Stimulated activated naive B cell treated with anti-CD40 and anti-IgM and Interleukin-4, amounts not matched to agents 10 μg/mL and 1 μg/mL and 100 μg/mL, for 72 hours (primary cell): ENCODE results near the gene BARX1.

Experiments
- ATAC-seq, 2 donors: fragments of 150-1000 bp; cut with Tn5 transposase; replicated peaks; 2 replicates each; pipeline ENCODE4 v1.10.0; 2021; ENCODE audit warnings: moderate library complexity in 1 of 2
- DNase-seq: peaks from one replicate; pipeline ENCODE4 v3.0.0; 2021
- H3K27ac Mint-ChIP-seq: one replicate; pipeline ENCODE4 v1.8.0; 2022; ENCODE audit warnings: mild to moderate bottlenecking, mixed read lengths
- H3K27me3 Mint-ChIP-seq, 2 donors: one replicate each; pipeline ENCODE4 v1.8.0; 2022; ENCODE audit warnings: mixed read lengths in 2 of 2
- H3K36me3 Mint-ChIP-seq, 2 donors: one replicate each; pipeline ENCODE4 v1.8.0; 2022; ENCODE audit warnings: mixed read lengths in 2 of 2, mild to moderate bottlenecking in 1 of 2
- H3K4me1 Mint-ChIP-seq, 2 donors: one replicate each; pipeline ENCODE4 v1.8.0; 2022; ENCODE audit warnings: mixed read lengths in 2 of 2, mild to moderate bottlenecking in 1 of 2
- H3K4me3 Mint-ChIP-seq, 2 donors: one replicate each; pipeline ENCODE4 v1.8.0; 2022; ENCODE audit warnings: mild to moderate bottlenecking in 2 of 2, mixed read lengths in 2 of 2, moderate library complexity in 1 of 2
- H3K9me3 Mint-ChIP-seq, 2 donors: one replicate each; pipeline ENCODE4 v1.8.0; 2022; ENCODE audit warnings: mixed read lengths in 2 of 2, mild to moderate bottlenecking in 1 of 2

The BARX1 gene

GRCh38 chr9:93960971-93961841 lies 6.1 kb upstream of the BARX1 start:
- peak overlapping the region; percentile 3 for H3K27ac Mint-ChIP-seq
- H3K4me1 Mint-ChIP-seq = peaks cover 27 to 49% of the 10 kb centered on the region in 2 donors
- ATAC-seq (no peak), DNase-seq (no peak)
- H3K36me3 Mint-ChIP-seq = peaks cover 1 to 4% of the 10 kb centered on the region in 2 donors
- peaks cover 70 to 92% of the 10 kb centered on the region in 2 donors for H3K27me3 Mint-ChIP-seq
- H3K9me3 Mint-ChIP-seq = no peaks in the 10 kb centered on the region
- H3K4me3 Mint-ChIP-seq = peak overlapping the region; percentile 44 to 67

GRCh38 chr9:93960221-93960970 lies 5.2 kb upstream of the BARX1 start:
- H3K4me3 Mint-ChIP-seq = peak overlapping the region; percentile 44 to 67
- H3K9me3 Mint-ChIP-seq = no peaks in the 10 kb centered on the region
- peaks cover 34 to 57% of the 10 kb centered on the region in 2 donors for H3K4me1 Mint-ChIP-seq
- H3K27ac Mint-ChIP-seq = no peak overlapping the region
- H3K36me3 Mint-ChIP-seq = peaks cover 1 to 4% of the 10 kb centered on the region in 2 donors
- peaks cover 73 to 93% of the 10 kb centered on the region in 2 donors for H3K27me3 Mint-ChIP-seq
- no peak for ATAC-seq
- no peak for DNase-seq

GRCh38 chr9:93959739-93960154 lies 4.6 kb upstream of the BARX1 start:
- Mint-ChIP-seq H3K27ac (peak overlapping the region; percentile 42), H3K4me1 (peaks cover 35 to 59% of the 10 kb centered on the region in 2 donors), H3K36me3 (peaks cover 1 to 4% of the 10 kb centered on the region in 2 donors), H3K27me3 (peaks cover 71 to 89% of the 10 kb centered on the region in 2 donors), H3K4me3 (peak overlapping the region; percentile 82 to 84), H3K9me3 (no peaks in the 10 kb centered on the region)
- no peak for DNase-seq
- ATAC-seq = peak in 1 of 2 donors; percentile 19

GRCh38 chr9:93958819-93959682 lies 3.9 kb upstream of the BARX1 start:
- ATAC-seq (peak; percentile 74 to 76), DNase-seq (peak; percentile 44)
- Mint-ChIP-seq H3K27ac (peak overlapping the region; percentile 4), H3K36me3 (peaks cover 1 to 4% of the 10 kb centered on the region in 2 donors), H3K4me3 (peak overlapping the region; percentile 82 to 84), H3K9me3 (no peaks in the 10 kb centered on the region), H3K27me3 (peaks cover 67 to 88% of the 10 kb centered on the region in 2 donors), H3K4me1 (peaks cover 36 to 61% of the 10 kb centered on the region in 2 donors)

DNA sequence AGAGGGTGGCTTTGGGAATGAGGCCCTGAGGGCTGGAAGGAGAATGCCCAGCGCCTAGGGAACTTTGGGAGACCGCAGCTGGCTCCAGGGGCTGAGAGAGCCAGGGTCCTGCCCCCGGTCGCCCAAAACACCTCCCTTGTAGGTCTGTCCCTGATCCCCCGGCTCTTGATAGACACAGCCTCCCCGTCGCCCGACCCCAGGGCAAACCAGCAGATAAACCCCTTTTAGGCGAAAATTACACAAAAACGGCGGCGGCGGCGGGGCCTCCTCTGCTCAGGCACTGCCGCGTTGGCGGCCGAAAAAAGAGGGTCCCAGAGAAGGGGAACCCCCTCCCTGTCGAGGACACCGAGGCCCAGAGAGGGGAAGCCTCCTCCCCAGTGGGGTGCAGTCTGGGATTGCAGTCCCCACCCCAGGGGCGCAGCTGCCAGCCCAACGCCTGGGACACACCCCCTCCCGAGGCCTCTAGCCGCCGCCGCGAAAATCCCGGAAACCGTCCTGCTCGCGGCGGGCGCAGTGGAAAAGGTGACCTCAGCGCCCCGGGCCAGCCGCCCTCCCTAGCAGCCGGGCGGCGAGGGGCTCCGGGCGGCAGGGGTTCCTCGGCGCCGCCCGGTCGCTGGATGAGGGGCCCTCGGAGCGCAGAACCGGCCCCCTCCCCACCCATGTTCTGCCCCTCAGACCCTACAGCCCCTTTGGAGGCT lies 3.1 kb upstream of the BARX1 start:
- H3K4me3 Mint-ChIP-seq = peak overlapping the region; percentile 82 to 84
- no peak overlapping the region for H3K27ac Mint-ChIP-seq
- peaks cover 75 to 89% of the 10 kb centered on the region in 2 donors for H3K27me3 Mint-ChIP-seq
- H3K36me3 Mint-ChIP-seq = peaks cover 6 to 11% of the 10 kb centered on the region in 2 donors
- H3K9me3 Mint-ChIP-seq = no peaks in the 10 kb centered on the region
- no peak for DNase-seq
- peaks cover 44 to 68% of the 10 kb centered on the region in 2 donors for H3K4me1 Mint-ChIP-seq
- no peak for ATAC-seq

GRCh38 chr9:93955981-93956784 lies 1.0 kb upstream of the BARX1 start:
- Mint-ChIP-seq H3K4me1 (peaks cover 53 to 79% of the 10 kb centered on the region in 2 donors), H3K9me3 (no peaks in the 10 kb centered on the region), H3K27ac (no peak overlapping the region), H3K36me3 (peaks cover 6 to 11% of the 10 kb centered on the region in 2 donors), H3K27me3 (peaks cover 79 to 93% of the 10 kb centered on the region in 2 donors), H3K4me3 (peak overlapping the region; percentile 79 to 82)
- no peak for ATAC-seq
- DNase-seq = no peak

GRCh38 chr9:93954434-93955061 lies 607 bp downstream of the BARX1 start:
- Mint-ChIP-seq H3K9me3 (peaks cover 0 to 3% of the 10 kb centered on the region in 2 donors), H3K4me3 (peak overlapping the region in 1 of 2 donors; percentile 64), H3K4me1 (peaks cover 55 to 78% of the 10 kb centered on the region in 2 donors), H3K36me3 (peaks cover 4 to 9% of the 10 kb centered on the region in 2 donors), H3K27ac (peak overlapping the region; percentile 71), H3K27me3 (peaks cover 81 to 93% of the 10 kb centered on the region in 2 donors)
- no peak for DNase-seq
- no peak for ATAC-seq

- Mint-ChIP-seq H3K27ac (peak overlapping the region; percentile 90), H3K27me3 (peaks cover 78 to 93% of the 10 kb centered on the region in 2 donors), H3K4me3 (peak overlapping the region; percentile 37 to 67), H3K36me3 (peaks cover 4 to 9% of the 10 kb centered on the region in 2 donors), H3K4me1 (peaks cover 50 to 76% of the 10 kb centered on the region in 2 donors), H3K9me3 (peaks cover 0 to 3% of the 10 kb centered on the region in 2 donors)
- ATAC-seq (no peak), DNase-seq (no peak)
Measured at GRCh38 chr9:93953496-93954433, 1.4 kb downstream of the BARX1 start.

DNA sequence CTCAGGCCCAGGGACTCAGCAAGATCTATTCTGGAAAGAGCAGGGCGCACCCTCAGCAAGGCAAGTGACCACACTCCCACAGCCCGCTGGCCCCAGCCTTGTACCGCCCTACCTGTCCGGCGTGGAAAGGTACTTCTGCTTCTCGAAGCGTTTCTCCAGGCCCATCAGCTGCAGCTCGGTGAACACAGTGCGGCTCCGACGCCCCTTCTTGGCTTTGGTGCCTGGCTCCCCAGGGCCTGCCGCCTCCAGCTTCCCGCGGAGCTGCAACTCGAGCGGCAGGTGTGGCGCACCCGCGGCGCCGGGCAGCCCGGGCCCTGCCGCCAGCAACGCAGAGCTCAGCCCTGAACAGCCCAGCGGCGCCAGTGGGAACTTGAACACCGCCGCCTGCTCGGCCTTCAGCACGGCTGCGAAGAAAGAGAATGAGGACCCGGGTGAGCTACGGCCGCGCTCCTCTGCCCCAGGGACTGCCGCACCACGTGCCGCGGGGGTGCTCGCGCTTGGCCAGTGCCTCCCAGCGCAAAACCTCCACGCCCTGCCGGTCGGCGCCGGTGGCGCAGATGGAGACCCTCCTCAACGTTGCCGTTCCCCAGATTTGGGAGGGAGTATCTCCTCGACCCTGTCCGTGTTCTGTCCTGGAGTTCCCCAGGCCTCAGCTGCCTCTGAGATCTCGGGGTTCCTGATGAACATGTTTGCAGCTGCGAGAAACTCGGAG lies 2.2 kb downstream of the BARX1 start:
- H3K36me3 Mint-ChIP-seq = peaks cover 7 to 9% of the 10 kb centered on the region in 2 donors
- H3K4me3 Mint-ChIP-seq = peak overlapping the region; percentile 37 to 67
- H3K27me3 Mint-ChIP-seq = peaks cover 79 to 93% of the 10 kb centered on the region in 2 donors
- DNase-seq (no peak), ATAC-seq (peak; percentile 24 to 52)
- peak overlapping the region; percentile 90 for H3K27ac Mint-ChIP-seq
- peaks cover 0 to 3% of the 10 kb centered on the region in 2 donors for H3K9me3 Mint-ChIP-seq
- H3K4me1 Mint-ChIP-seq = peaks cover 48 to 75% of the 10 kb centered on the region in 2 donors

GRCh38 chr9:93952119-93952783 lies 2.9 kb downstream of the BARX1 start:
- DNase-seq (no peak), ATAC-seq (no peak)
- Mint-ChIP-seq H3K27ac (peak overlapping the region; percentile 84), H3K36me3 (peaks cover 7 to 9% of the 10 kb centered on the region in 2 donors), H3K4me1 (peaks cover 45 to 69% of the 10 kb centered on the region in 2 donors), H3K4me3 (peak overlapping the region; percentile 37 to 61), H3K9me3 (peaks cover 0 to 3% of the 10 kb centered on the region in 2 donors), H3K27me3 (peaks cover 78 to 91% of the 10 kb centered on the region in 2 donors)
